Progenitor cell of endocrine pancreas (in vitro differentiated cells): Measurements from ENCODE around the gene DNAJC1. TPM values are rescaled to one million over a fixed set of nuclear protein-coding genes. Genes with fewer than 3 reads are reported as not detected.

Experiments used
- DNase-seq: peaks from one replicate; pipeline ENCODE4 v3.0.0; 2021; ENCODE audit warnings: low spot score; ENCODE audit not compliant: unreplicated experiment
- H3K27ac Mint-ChIP-seq: 2 replicates; pipeline ENCODE4 v1.8.0; 2021; ENCODE audit warnings: mild to moderate bottlenecking, moderate library complexity, mixed read lengths
- H3K27me3 Mint-ChIP-seq: 2 replicates; pipeline ENCODE4 v1.8.0; 2021; ENCODE audit warnings: mixed read lengths
- H3K36me3 Mint-ChIP-seq: 2 replicates; pipeline ENCODE4 v1.8.0; 2022; ENCODE audit warnings: mixed read lengths; ENCODE audit not compliant: insufficient read depth
- H3K4me1 Mint-ChIP-seq: 2 replicates; pipeline ENCODE4 v1.8.0; 2021; ENCODE audit warnings: low read depth, mixed read lengths
- H3K4me3 Mint-ChIP-seq: 2 replicates; pipeline ENCODE4 v1.8.0; 2021; ENCODE audit warnings: low read depth, mild to moderate bottlenecking, moderate library complexity, mixed read lengths
- H3K9me3 Mint-ChIP-seq: 2 replicates; pipeline ENCODE4 v1.8.0; 2021; ENCODE audit warnings: low read depth, mixed read lengths
- total RNA-seq: library from RNA; stranded (reverse); gene quantifications from 2 replicates; pipeline ENCODE4 v1.2.1, GENCODE V29; 2021
- TF ChIP-seq, protein P1 (sequence below): fragments of 200-600 bp; sonication (generic); IDR thresholded peaks from one replicate; pipeline ENCODE4 v1.5.0; 2021; ENCODE audit warnings: antibody characterized with exemption, mild to moderate bottlenecking; ENCODE audit not compliant: unreplicated experiment

Gene DNAJC1
- total RNA-seq, 1 donor from 2014 or later, result 28.5 TPM

DNA sequence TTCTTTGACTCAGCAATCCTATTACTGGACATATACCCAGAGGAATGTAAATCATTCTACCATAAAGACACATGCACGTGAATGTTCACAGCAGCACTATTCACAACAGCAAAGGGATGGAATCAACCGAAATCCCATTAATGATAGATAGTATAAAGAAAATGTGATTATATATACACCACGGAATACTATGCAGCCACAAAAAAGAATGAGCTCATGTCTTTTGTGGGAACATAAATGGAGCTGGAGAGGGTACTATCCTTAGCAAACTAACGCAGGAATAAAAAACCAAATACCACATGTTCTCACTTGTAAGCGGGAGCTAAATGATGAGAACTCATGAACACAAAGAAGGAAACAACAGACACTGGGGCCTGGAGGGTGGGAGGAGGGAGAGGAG, 201.9 kb downstream of the DNAJC1 start:
- no peak for DNase-seq
- H3K4me3 Mint-ChIP-seq, result no peak overlapping the region
- TF ChIP-seq, protein P1, sequence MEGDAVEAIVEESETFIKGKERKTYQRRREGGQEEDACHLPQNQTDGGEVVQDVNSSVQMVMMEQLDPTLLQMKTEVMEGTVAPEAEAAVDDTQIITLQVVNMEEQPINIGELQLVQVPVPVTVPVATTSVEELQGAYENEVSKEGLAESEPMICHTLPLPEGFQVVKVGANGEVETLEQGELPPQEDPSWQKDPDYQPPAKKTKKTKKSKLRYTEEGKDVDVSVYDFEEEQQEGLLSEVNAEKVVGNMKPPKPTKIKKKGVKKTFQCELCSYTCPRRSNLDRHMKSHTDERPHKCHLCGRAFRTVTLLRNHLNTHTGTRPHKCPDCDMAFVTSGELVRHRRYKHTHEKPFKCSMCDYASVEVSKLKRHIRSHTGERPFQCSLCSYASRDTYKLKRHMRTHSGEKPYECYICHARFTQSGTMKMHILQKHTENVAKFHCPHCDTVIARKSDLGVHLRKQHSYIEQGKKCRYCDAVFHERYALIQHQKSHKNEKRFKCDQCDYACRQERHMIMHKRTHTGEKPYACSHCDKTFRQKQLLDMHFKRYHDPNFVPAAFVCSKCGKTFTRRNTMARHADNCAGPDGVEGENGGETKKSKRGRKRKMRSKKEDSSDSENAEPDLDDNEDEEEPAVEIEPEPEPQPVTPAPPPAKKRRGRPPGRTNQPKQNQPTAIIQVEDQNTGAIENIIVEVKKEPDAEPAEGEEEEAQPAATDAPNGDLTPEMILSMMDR, result no peak
- peaks cover 5% of the 10 kb centered on the region for H3K9me3 Mint-ChIP-seq
- peaks cover 12% of the 10 kb centered on the region for H3K36me3 Mint-ChIP-seq
- no peaks in the 10 kb centered on the region for H3K27me3 Mint-ChIP-seq
- peaks cover 19% of the 10 kb centered on the region for H3K4me1 Mint-ChIP-seq
- no peak overlapping the region for H3K27ac Mint-ChIP-seq

DNA sequence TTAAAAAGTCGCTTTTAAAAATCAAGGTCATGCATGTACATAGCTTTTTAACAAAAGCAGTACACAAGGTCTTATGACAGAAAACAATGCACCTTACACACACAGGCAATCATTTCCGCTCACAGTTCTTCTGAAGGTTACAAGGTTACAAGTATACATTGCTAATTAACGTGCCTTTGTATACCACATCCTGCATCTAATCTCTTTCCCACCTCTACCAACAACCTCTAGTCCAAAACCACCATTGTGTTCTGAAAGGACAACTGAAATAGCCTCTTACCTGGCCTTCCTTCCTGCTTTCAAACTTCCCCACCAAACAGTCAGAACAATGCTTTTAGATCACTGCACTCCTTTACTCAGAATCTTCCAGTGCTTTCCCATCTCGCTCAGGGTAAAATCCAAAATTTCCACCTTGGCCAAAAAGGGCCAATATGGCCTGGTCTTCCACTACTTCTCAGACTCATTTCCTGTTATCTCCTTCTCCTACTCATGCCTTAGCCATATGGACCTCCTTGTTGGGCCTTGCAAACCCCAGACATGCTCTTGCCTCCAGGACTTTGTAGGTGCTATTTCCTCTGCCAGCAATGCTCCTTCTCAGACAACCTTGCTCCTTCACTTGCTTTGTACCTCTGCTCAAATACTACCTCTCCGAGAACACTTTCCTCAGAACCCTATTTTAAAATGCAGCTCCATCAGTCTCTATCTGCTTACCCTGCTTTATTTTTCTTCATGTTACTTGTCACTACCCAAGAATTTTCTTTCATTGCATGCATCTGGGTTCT, 205.4 kb downstream of the DNAJC1 start:
- no peak overlapping the region for H3K27ac Mint-ChIP-seq
- no peak overlapping the region for H3K4me3 Mint-ChIP-seq
- peaks cover 13% of the 10 kb centered on the region for H3K4me1 Mint-ChIP-seq
- TF ChIP-seq, protein P1, result no peak
- no peaks in the 10 kb centered on the region for H3K27me3 Mint-ChIP-seq
- H3K9me3 Mint-ChIP-seq, result peaks cover 5% of the 10 kb centered on the region
- peaks cover 12% of the 10 kb centered on the region for H3K36me3 Mint-ChIP-seq
- DNase-seq, result no peak

DNA sequence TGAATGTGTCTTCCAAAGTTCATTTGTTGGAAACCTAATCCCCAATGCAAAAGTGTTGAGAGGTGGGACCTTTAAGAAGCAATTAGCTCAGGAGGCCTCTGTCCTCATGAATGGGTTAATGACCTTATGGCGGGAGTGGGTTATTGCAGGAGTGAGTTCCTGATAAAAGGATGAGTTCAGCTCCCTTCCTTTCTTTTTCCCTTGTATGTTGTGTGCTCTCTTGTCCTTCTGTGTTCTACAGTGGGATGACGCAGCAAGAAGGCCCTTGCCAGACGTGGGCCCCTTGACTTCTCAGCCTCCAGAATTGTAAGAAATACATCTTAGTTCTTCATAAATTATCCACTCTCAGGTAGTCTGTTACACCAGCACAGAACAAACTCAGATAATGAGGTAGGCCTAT, 206.0 kb downstream of the DNAJC1 start:
- H3K27ac Mint-ChIP-seq, result no peak overlapping the region
- H3K4me1 Mint-ChIP-seq, result peaks cover 8% of the 10 kb centered on the region
- H3K9me3 Mint-ChIP-seq, result peaks cover 5% of the 10 kb centered on the region
- no peaks in the 10 kb centered on the region for H3K27me3 Mint-ChIP-seq
- peaks cover 12% of the 10 kb centered on the region for H3K36me3 Mint-ChIP-seq
- TF ChIP-seq, protein P1, result no peak
- no peak overlapping the region for H3K4me3 Mint-ChIP-seq
- no peak for DNase-seq

DNA sequence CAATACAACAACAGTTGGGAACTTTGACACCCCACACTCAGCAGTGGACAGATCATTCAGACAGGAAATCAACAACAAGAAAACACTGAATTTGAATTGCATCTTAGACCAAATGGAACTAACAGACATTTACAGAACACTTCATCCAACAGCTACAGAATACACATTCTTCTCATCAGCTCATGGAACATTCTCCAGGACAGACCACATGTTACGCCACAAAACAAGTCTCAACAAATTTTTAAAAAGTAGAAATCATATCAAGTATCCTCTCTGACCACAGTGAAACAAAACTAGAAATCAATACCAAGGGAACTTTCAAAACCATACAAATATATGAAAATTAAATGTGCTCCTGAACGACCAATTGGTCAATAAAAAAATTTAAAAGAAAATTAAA, 212.3 kb downstream of the DNAJC1 start:
- TF ChIP-seq, protein P1, result no peak
- H3K36me3 Mint-ChIP-seq, result peaks cover 7% of the 10 kb centered on the region
- no peaks in the 10 kb centered on the region for H3K4me1 Mint-ChIP-seq
- no peak for DNase-seq
- peaks cover 18% of the 10 kb centered on the region for H3K9me3 Mint-ChIP-seq
- no peaks in the 10 kb centered on the region for H3K27me3 Mint-ChIP-seq
- H3K4me3 Mint-ChIP-seq, result no peak overlapping the region
- H3K27ac Mint-ChIP-seq, result no peak overlapping the region

DNA sequence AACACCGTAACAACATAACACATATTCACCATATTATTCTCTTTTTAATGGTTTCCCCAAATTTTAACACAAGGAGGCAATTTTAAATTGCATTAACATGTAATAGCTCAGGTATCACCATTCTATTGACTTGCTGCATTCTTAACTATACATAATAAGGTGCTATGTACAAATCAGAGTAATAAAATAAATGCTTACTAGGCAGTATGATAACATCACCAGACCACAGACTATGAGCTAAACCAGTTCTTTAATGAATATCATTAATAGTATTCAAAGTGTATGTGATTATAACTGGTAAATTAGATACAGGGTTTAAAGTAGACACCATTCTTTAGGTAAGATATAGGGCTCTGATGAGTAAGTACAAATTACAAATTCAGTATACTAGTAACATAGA, 226.6 kb downstream of the DNAJC1 start:
- no peak for DNase-seq
- H3K4me3 Mint-ChIP-seq, result no peak overlapping the region
- no peak overlapping the region for H3K27ac Mint-ChIP-seq
- peaks cover 22% of the 10 kb centered on the region for H3K9me3 Mint-ChIP-seq
- H3K4me1 Mint-ChIP-seq, result no peaks in the 10 kb centered on the region
- no peaks in the 10 kb centered on the region for H3K27me3 Mint-ChIP-seq
- TF ChIP-seq, protein P1, result no peak
- H3K36me3 Mint-ChIP-seq, result peaks cover 20% of the 10 kb centered on the region
